Activated CD4-positive, alpha-beta T cell treated with anti-CD3 and anti-CD28 coated beads, Interleukin-2, amount 50 U/mL, for 48 hours (primary cell): ENCODE data around the gene ACACB.

Source experiments
- DNase-seq, 2 experiments: peaks; one replicate each; pipeline ENCODE4 v3.0.0-alpha.2; 2020

The ACACB gene

DNA sequence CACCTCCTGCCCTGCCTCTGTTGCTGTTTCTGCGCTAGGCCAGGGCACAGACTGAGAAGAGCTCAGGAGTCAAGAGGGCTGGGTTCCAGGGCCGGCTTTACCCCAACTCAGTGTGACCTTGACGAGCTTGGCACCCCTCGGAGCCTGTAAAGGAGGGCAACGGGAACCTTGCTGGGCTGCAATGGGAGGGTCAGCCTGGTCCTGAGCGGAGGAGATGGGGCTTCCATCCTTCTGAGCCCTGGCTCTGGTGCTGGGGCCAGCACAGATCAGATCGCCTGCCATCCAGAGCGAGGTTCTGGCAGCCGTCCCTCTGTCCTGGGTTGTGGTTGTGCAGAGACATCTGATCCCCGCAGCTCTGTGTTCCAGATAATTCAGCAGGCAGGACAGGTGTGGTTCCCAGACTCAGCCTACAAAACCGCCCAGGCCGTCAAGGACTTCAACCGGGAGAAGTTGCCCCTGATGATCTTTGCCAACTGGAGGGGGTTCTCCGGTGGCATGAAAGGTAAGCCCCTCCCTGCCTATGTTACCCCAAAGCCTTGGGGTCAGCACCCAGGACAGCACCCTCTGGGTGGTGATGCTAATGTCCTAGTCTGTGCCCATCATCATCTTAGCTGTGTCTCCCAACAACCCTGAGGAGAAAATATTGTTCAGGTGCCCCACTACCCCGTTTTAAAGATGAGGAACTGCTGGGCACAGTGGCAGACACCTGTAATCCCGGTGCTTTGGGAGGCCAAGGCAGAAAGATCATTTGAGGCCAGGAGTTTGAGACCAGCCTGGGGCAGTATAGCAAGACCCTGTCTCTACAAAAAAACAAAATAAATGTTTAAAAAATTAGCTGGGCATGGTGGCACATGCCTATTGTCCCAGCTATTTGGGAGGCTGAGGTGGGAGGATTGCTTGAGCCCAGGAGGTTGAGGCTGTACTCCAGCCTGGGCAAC lies 142.5 kb downstream of the ACACB start:
- DNase-seq: no peak

GRCh38 chr12:109259545-109259895 lies 143.1 kb downstream of the ACACB start:
- DNase-seq: no peak

- no peak for DNase-seq
Measured at GRCh38 chr12:109261087-109261486, 144.7 kb downstream of the ACACB start.

DNA sequence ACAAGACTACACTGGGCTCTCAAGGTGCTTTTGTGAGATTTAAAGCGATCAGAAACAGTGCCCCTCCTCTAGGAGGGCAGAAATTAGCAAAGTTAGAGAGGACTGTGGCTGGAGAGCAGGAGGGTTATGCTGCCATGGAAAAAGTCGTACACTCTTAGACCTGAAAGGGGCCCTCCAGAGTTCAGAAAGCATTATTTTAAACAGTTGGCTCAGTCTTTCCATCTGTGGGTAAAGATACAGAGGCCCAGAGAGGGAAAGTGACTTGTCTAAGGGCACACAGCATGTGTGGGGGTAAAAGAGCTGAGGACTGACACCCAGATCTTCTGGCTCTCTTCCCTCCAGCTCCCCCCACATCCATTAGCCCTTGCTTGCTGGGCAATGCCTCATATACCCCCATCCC lies 145.6 kb downstream of the ACACB start:
- DNase-seq: no peak

DNA sequence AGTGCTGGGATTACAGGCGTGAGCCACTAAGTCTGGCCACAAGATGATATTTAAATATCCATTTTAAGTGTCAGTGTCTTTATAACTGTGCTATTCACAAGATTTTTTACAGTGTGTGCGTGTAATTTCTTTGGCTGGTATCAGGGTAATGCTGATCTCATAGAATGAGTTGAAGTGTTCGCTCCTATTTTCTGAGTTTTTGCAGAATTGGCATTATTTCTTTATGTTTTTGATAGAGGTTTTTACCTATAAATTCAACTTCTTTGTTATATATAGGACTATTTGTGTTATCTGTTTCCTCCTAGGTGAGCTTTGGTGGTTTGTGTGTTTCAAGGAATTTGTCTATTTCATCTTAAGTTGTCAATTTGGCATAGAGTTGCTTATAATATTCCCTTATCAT lies 147.1 kb downstream of the ACACB start:
- no peak for DNase-seq

GRCh38 chr12:109264095-109264942 lies 147.9 kb downstream of the ACACB start:
- DNase-seq: peak; percentile 70 to 75

GRCh38 chr12:109264943-109265650 lies 148.7 kb downstream of the ACACB start:
- DNase-seq: no peak

DNA sequence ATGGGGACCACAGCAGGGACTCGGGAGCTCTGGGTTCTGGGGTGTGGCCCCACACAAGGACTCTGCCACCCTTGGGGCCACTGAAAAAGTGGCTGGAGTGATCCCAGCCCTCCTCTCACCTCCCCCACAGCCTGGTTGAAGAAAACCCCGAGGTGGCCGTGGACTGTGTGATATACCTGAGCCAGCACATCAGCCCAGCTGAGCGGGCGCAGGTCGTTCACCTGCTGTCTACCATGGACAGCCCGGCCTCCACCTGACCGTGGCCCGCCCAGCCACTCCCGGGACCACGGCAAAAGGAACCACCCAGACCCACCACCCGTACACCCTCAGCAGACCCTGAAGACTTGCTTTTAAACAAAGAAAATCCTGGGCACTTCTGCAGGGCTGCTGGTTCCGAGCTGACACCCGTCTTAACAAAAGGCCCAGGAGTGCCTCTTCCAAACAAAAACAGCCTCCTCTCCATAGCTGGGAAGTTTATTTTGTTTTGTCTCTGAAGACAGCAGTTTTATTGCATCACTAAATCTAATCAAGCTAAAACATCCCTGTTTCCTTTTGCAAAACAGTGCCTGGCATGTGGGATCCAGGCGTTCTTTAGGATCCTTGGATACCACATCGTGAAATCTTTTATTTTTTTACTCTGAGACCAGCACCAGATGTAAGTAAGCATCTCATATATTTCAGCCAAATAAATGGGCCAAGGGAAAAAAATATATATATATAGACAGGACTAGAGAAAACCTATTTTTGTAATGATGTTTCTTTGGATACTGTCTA lies 149.9 kb downstream of the ACACB start:
- no peak for DNase-seq

DNA sequence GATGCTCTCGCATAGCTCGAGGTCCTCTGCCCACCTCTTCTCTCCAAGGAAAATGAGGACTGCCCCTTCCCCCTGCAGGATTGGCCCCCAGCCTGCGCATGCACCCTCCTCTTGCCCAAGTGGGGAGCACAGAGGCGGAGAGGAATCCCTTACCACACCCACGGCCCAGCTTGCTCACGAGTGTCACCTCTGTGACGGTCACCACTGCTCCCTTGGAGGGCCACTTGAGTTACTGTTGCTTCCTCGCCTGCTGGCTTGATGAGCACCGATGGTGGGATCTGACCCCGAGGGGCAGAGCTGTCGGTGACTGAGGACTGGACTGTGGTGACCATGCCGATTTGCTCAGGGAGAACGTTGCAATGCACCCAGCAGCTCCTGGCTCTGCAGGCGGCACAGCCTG lies 151.0 kb downstream of the ACACB start:
- no peak for DNase-seq

- DNase-seq: no peak
Measured at GRCh38 chr12:109268896-109269295, 152.5 kb downstream of the ACACB start.

DNA sequence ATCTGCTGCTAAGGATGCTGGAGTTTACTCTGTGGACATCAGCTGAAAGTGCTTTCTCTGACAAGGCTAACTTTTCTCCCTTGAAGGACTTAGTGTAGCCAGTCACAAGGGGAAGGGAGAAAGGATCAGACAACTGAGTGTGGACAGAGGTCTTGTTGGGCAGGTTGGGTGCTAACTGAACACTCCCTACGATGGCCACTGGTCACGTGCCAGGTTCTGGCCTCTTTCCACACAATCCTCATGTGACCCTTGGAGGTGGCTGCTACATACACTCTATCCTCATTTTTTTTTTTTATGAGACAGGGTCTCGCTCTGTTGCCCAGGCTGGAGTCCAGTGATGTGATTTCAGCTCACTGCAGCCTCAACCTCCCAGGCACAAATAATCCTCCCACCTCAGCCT lies 153.0 kb downstream of the ACACB start:
- DNase-seq: no peak

DNA sequence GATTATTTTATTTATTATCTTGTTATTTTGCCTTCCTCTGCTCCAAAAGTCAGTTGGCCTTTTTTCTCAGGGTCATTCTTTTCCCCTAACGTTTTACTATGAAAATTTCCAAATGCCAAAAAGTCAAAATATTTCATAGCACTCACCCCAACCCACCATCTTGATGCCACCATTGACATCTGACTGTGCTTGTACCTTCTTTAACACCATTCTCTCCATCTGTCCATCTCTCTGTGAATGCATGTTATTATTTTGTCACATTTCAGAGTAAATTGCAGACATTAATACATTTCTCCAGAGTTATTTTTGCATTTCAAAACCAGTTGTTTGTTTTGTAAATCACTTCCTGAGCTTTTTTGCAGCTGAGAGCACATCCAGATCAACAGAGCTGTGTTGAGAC lies 154.1 kb downstream of the ACACB start:
- no peak for DNase-seq

DNA sequence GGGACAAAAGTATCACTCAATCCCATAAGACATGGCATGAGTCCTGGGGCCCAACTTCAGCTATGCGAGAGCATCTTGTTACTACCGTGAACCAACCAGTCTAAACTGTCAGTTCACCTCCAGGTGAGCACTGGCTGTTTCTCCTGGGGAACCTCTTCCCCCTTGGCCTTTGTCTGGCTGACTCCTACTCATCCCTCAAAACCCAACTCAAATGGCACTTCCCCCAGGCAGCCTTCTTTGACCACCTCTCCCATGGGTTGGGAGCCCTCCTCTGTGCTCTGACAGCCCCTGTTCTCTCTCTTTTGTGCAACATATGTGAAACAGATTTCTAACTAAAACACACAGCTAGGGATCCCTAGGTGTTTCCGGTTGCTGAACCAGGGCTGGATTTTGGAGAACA lies 155.0 kb downstream of the ACACB start:
- DNase-seq: no peak

- no peak for DNase-seq
Measured at GRCh38 chr12:109273354-109273753, 157.0 kb downstream of the ACACB start.

- DNase-seq: no peak
Measured at GRCh38 chr12:109274381-109274780, 158.0 kb downstream of the ACACB start.

- DNase-seq: no peak
Measured at GRCh38 chr12:109275173-109275572, 158.8 kb downstream of the ACACB start.

GRCh38 chr12:109276160-109276559 lies 159.8 kb downstream of the ACACB start:
- no peak for DNase-seq

DNA sequence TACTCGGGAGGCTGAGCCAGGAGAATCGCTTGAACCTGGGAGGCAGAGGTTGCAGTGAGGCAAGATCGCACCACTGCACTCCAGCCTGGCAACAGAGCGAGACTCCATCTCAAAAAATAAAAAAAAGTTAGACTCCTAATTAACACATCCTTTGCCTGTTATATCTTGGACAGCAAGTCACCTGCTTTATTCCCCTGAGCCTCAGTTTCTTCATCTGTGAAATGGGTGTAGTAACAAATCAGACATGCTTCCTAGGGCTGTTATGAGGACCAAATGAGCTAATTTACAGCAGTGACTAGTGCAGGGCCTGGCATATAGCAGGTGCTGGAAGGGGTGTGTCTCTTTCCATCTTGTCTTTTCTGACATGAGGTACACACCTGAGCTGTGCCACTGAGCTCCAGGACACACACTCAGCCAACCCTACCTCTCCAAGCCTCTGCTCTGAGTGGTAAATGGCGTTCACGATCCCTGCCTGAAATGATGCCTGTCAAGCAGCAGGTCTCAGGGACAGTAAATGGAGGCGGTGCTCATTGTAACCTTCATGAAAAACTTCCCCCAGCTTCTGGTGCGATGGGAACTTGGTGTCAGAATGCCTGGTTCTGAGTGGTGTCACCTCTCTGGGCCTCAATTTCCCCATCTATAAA lies 161.0 kb downstream of the ACACB start:
- DNase-seq: no peak

DNA sequence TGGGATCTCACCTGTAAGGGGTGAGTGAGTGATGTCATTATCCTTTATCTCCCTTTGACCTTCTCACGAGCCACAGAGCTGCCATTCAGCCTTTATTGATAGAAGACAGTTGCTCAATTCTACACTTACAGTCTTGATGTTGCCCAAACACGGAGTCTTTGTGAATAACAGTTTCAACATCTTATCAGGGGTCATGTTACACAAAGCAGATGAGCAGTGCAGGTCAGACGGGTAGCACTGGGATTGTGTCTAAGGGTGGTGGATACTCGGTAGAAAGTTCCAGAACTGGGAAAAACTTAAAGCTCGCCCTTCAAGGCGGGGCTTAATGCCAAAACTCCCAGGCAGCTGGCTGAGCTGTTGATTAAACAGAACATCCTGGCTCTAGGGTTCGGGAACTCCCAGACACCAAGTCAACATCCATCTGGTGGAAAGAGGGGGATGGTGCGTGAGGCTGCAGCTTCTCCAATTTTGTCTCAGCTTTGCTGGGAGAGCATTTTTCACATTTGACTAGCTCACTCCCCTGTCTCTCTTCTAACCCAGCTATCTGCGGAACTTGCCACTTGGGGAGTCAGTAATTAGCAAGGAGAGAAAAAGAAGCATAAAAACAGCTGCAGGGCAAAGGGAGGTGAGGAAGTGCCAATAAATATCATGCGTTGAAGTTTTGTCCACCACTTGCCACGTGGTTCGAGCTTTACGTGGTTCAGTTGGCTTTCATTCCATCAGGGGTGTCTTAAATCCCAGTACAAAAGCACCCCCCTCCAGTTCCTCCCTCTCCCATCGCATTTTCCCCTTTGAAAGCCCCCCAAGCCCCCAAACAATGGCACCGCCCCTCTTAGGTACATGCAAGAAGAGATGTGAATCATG lies 161.7 kb downstream of the ACACB start:
- no peak for DNase-seq

DNA sequence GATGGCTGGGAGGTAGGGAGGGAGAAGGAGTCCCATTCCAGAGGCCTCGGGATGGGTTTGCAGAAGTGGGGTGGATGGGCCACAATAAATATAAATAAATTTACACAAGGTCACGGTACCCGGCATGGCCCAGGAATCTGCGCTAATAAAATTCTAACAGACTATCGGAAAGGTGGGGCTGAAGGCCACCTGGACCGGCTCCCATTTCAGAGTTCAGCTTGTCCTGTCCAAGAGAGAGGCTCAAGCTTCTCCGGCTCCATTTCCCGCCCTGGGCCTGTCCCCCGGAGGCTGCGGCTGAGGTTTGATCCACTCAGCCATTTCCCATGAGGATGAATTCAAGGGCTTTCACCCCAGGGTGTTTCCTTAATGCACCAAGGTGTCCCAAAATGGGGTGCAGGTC lies 162.5 kb downstream of the ACACB start:
- DNase-seq: no peak

GRCh38 chr12:109279525-109279924 lies 163.1 kb downstream of the ACACB start:
- no peak for DNase-seq
